LNCaP clone FGC (cell line): ENCODE results near the gene KIF20B.

Source experiments
- DNase-seq: peaks from one replicate; pipeline ENCODE4 v3.0.0-alpha.2; 2011; ENCODE audit warnings: low read depth
- H3K4me3 ChIP-seq: 2 replicates; pipeline ENCODE4 v1.5.1; 2011; ENCODE audit warnings: mild to moderate bottlenecking, low read depth, low read length, control low read depth
- CTCF ChIP-seq: IDR thresholded peaks from 2 replicates; pipeline ENCODE4 v1.5.1; 2012; ENCODE audit warnings: mild to moderate bottlenecking; ENCODE audit not compliant: control insufficient read depth, insufficient read depth; ENCODE audit errors: extremely low read depth

The KIF20B gene

GRCh38 chr10:89734616-89735015 lies 33.2 kb downstream of the KIF20B start:
- H3K4me3 ChIP-seq, result no peak overlapping the region
- no peak for DNase-seq
- no peak for TF ChIP-seq CTCF

GRCh38 chr10:89738551-89739209 lies 37.3 kb downstream of the KIF20B start:
- no peak for DNase-seq
- no peak for TF ChIP-seq CTCF
- H3K4me3 ChIP-seq, result no peak overlapping the region

GRCh38 chr10:89741126-89741762 lies 39.9 kb downstream of the KIF20B start:
- no peak overlapping the region for H3K4me3 ChIP-seq
- no peak for TF ChIP-seq CTCF
- DNase-seq, result no peak

GRCh38 chr10:89744026-89744425 lies 42.6 kb downstream of the KIF20B start:
- H3K4me3 ChIP-seq, result no peak overlapping the region
- no peak for TF ChIP-seq CTCF
- DNase-seq, result no peak

- no peak for TF ChIP-seq CTCF
- H3K4me3 ChIP-seq, result no peak overlapping the region
- DNase-seq, result no peak
Observed at GRCh38 chr10:89745903-89746302, 44.5 kb downstream of the KIF20B start.

GRCh38 chr10:89750441-89750840 lies 49.1 kb downstream of the KIF20B start:
- no peak overlapping the region for H3K4me3 ChIP-seq
- no peak for DNase-seq
- TF ChIP-seq CTCF, result no peak

GRCh38 chr10:89755374-89755773 lies 54.0 kb downstream of the KIF20B start:
- H3K4me3 ChIP-seq, result no peak overlapping the region
- no peak for TF ChIP-seq CTCF
- no peak for DNase-seq
